ENCODE results near the gene FRMD4B. TPM values are rescaled to one million over a fixed set of nuclear protein-coding genes. Genes with fewer than 3 reads are reported as not detected.

FRMD4B gene
- total RNA-seq, 1 donor from 2014 or later: not detected

DNA sequence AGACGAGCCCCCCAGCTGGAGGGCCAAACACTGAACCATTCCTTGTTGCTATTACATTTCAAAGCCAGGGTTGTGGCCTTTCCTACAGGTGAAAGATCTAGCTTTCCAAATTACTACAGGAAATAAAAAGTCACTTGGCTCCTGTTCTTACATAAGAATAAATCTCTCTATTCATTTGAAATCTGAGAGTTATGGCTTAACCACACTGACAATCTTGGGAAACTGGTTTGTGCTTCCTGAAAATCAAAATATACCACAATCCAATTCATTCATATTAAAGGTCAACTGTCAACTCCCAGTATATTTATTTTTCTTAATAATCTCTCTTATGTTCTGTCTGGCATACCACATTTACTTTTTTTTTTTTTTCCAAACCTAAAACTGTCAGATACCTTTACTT lies 159.8 kb downstream of the FRMD4B start:
- no peak for DNase-seq
- Mint-ChIP-seq H3K36me3 (ENCODE audit: low read depth) (no peaks in the 10 kb centered on the region), H3K9me3 (no peaks in the 10 kb centered on the region), H3K4me1 (no peaks in the 10 kb centered on the region), H3K4me3 (no peak overlapping the region), H3K27me3 (no peaks in the 10 kb centered on the region), H3K27ac (no peak overlapping the region)
- ChIA-PET CTCF (no interaction called here), POLR2A (no interaction called here)
- intact Hi-C loops (cut with micrococcal nuclease): no loop called here
- TF ChIP-seq, protein P1, sequence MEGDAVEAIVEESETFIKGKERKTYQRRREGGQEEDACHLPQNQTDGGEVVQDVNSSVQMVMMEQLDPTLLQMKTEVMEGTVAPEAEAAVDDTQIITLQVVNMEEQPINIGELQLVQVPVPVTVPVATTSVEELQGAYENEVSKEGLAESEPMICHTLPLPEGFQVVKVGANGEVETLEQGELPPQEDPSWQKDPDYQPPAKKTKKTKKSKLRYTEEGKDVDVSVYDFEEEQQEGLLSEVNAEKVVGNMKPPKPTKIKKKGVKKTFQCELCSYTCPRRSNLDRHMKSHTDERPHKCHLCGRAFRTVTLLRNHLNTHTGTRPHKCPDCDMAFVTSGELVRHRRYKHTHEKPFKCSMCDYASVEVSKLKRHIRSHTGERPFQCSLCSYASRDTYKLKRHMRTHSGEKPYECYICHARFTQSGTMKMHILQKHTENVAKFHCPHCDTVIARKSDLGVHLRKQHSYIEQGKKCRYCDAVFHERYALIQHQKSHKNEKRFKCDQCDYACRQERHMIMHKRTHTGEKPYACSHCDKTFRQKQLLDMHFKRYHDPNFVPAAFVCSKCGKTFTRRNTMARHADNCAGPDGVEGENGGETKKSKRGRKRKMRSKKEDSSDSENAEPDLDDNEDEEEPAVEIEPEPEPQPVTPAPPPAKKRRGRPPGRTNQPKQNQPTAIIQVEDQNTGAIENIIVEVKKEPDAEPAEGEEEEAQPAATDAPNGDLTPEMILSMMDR (IDR thresholded peaks at IDR 0.05): no peak
- ATAC-seq (ENCODE audit: low read depth): no peak

DNA sequence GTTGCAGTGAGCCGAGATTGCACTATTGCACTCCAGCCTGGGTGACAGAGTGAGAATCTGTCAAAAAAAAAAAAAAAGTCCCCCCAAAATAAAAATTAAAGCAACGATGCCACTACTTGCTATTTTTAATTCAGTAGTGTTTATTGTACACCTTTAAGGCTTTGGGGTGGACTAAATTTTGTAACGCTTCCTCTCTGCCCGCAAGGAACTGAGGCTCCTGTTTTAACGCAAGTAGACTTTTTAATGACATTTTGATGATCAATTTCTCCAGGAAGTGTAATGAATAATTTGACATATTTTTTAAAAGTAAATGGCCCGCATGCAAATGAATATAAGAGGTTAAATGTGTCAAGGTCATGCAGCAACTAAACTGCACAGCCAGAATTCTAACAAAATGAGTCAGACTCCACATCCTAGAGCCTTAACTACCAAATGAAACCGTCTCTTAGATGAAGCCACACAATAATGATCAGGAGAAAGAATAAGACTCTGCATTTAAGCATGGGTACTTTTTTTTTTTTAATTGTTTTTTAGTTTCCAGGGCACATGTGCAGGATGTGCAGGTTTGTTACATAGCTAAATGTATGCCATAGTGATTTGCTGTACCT lies 166.7 kb downstream of the FRMD4B start:
- ChIA-PET POLR2A (no interaction called here), CTCF (no interaction called here)
- H3K27me3 Mint-ChIP-seq: no peaks in the 10 kb centered on the region
- H3K4me3 Mint-ChIP-seq: no peak overlapping the region
- no peaks in the 10 kb centered on the region for H3K9me3 Mint-ChIP-seq
- no peaks in the 10 kb centered on the region for H3K36me3 Mint-ChIP-seq (ENCODE audit: low read depth)
- no peak for ATAC-seq (ENCODE audit: low read depth)
- no peak overlapping the region for H3K27ac Mint-ChIP-seq
- no peaks in the 10 kb centered on the region for H3K4me1 Mint-ChIP-seq
- intact Hi-C loops (cut with micrococcal nuclease): no loop called here
- TF ChIP-seq, protein P1 (IDR thresholded peaks at IDR 0.05): no peak
- no peak for DNase-seq

DNA sequence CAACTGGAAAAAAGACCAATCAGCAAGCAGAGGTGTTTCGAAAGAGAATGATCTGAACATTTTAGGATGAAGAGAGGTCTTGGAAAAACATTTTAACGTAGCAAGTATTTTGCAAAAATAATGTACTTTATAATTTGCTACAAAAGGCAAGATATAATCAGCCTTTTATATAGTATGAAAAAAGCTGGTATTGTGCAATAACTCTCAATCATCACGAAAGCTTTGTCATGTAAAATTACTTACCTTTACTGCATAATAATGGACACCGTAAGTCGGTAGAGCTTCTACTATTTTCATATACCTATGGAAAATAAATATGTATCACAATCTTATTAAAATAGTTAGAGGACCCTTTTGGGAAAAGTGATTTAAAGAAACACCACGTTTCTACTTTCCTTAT lies 167.8 kb downstream of the FRMD4B start:
- intact Hi-C loops (cut with micrococcal nuclease): loop anchor here (1.0 kb wide), 1 partner anchor 21 kb away; no protein-coding TSS in a partner anchor
- Mint-ChIP-seq H3K27me3 (no peaks in the 10 kb centered on the region), H3K9me3 (no peaks in the 10 kb centered on the region), H3K27ac (no peak overlapping the region), H3K36me3 (ENCODE audit: low read depth) (no peaks in the 10 kb centered on the region), H3K4me3 (no peak overlapping the region), H3K4me1 (no peaks in the 10 kb centered on the region)
- ChIA-PET CTCF (interaction anchor here (1.2 kb wide), 1 partner anchor 56 kb away, joined by 3 read pairs; no protein-coding TSS in a partner anchor), POLR2A (no interaction called here)
- TF ChIP-seq, protein P1 (IDR thresholded peaks at IDR 0.05): no peak
- no peak for DNase-seq
- no peak for ATAC-seq (ENCODE audit: low read depth)

DNA sequence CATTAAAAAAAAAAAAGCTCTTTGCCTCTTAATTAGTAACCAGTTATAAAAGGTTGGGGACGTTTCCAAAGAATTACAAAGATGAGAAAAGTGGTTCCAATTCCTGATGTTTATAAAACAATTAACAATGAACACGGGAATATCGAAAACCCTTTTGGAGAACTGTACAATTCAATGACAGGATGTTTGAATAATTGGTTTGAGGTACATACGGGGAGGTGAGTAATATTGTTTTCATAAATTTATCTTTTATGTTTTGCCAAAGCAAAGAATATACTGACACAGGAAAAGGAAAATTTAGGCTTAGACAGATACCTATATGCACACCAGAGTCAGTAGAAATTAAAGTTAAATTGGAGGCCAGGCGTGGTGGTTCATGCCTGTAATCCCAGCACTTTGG lies 168.9 kb downstream of the FRMD4B start:
- Mint-ChIP-seq H3K27me3 (no peaks in the 10 kb centered on the region), H3K27ac (no peak overlapping the region), H3K9me3 (no peaks in the 10 kb centered on the region), H3K36me3 (ENCODE audit: low read depth) (no peaks in the 10 kb centered on the region), H3K4me1 (no peaks in the 10 kb centered on the region), H3K4me3 (no peak overlapping the region)
- DNase-seq: no peak
- TF ChIP-seq, protein P1 (IDR thresholded peaks at IDR 0.05): no peak
- intact Hi-C loops (cut with micrococcal nuclease): no loop called here
- CTCF ChIA-PET: no interaction called here
- POLR2A ChIA-PET: no interaction called here
- no peak for ATAC-seq (ENCODE audit: low read depth)

DNA sequence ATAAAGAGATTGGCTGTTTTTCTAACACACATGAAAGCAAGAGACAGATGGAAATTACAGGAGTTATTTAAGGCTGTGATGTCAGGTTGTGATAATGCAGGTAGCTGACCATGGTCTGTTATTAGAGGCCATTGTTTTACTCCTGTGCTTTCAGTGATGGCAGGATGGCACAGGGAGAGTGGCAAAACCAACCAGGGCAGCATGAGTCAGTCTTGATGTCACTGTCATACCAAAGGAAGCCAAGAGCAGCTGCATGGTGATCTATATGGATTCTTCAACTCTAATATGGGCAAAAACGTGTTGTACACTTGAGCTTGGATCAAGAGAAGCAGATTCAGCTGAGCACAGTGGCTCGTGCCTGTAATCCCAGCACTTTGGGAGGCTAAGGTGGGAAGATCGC lies 171.6 kb downstream of the FRMD4B start:
- DNase-seq: no peak
- Mint-ChIP-seq H3K27me3 (no peaks in the 10 kb centered on the region), H3K27ac (no peak overlapping the region), H3K9me3 (no peaks in the 10 kb centered on the region), H3K4me1 (no peaks in the 10 kb centered on the region), H3K4me3 (no peak overlapping the region), H3K36me3 (ENCODE audit: low read depth) (no peaks in the 10 kb centered on the region)
- CTCF ChIA-PET: no interaction called here
- POLR2A ChIA-PET: no interaction called here
- intact Hi-C loops (cut with micrococcal nuclease): no loop called here
- TF ChIP-seq, protein P1 (IDR thresholded peaks at IDR 0.05): no peak
- ATAC-seq (ENCODE audit: low read depth): no peak

Measured in activated B cell treated with CpG ODN at 0.5 μM for 24 hours (primary cell).